ENCODE data around the gene ZNF879. TPM values are rescaled to one million over a fixed set of nuclear protein-coding genes. Genes with fewer than 3 reads are reported as not detected.

The ZNF879 gene
- total and polyA plus RNA-seq, 2 of the 13 experiments (the other 11 are each of a cell fraction or from before 2014, with no cell fraction given): 0.83 to 2.8 TPM

GRCh38 chr5:179023528-179024189, at the start of gene ZNF879 (continued):
- TF ChIP-seq SNAPC4 (CRISPR knock-in tag; IDR thresholded peaks at IDR 0.05): no peak
- 0 out of 2 replicates have a peak, but pooled peaks have one; percentile 22 for TF ChIP-seq BRD4 (CRISPR knock-in tag; IDR thresholded peaks at IDR 0.05)
- TF ChIP-seq NCOA5 (CRISPR knock-in tag; IDR thresholded peaks at IDR 0.05): no peak
- no peak for TF ChIP-seq ZNF121 (CRISPR knock-in tag; IDR thresholded peaks at IDR 0.05)
- TF ChIP-seq STAT5B (CRISPR knock-in tag; IDR thresholded peaks at IDR 0.05): no peak
- no peak for TF ChIP-seq ZNF7 (CRISPR knock-in tag; IDR thresholded peaks at IDR 0.05)
- TF ChIP-seq DRAP1 (CRISPR knock-in tag; IDR thresholded peaks at IDR 0.05): no peak
- TF ChIP-seq ZNF235 (CRISPR knock-in tag; IDR thresholded peaks at IDR 0.05; ENCODE audit: borderline replicate concordance): no peak
- no peak for TF ChIP-seq PPARG (CRISPR knock-in tag; conservative IDR thresholded peaks at IDR 0.05)
- no peak for TF ChIP-seq NFATC3 (CRISPR knock-in tag; IDR thresholded peaks at IDR 0.05)
- TF ChIP-seq ADNP (CRISPR knock-in tag; IDR thresholded peaks at IDR 0.05): no peak
- TF ChIP-seq HIC2 (CRISPR knock-in tag; IDR thresholded peaks at IDR 0.05; ENCODE audit: low read depth): no peak
- TF ChIP-seq ZNF737 (CRISPR knock-in tag; IDR thresholded peaks at IDR 0.05; ENCODE audit: borderline replicate concordance): no peak
- TF ChIP-seq E2F1 (CRISPR knock-in tag; IDR thresholded peaks at IDR 0.05): no peak
- TF ChIP-seq ZSCAN5A (CRISPR knock-in tag; IDR thresholded peaks at IDR 0.05; ENCODE audit: borderline replicate concordance): no peak
- TF ChIP-seq ZEB1 (IDR thresholded peaks at IDR 0.05; ENCODE audit: insufficient replicate concordance, low read depth): no peak
- TF ChIP-seq ZBTB25 (CRISPR knock-in tag; IDR thresholded peaks at IDR 0.05): no peak
- TF ChIP-seq ZSCAN25 (CRISPR knock-in tag; IDR thresholded peaks at IDR 0.05): no peak
- TF ChIP-seq ZNF251 (CRISPR knock-in tag; IDR thresholded peaks at IDR 0.05): no peak
- peak; percentile 91 for TF ChIP-seq ZNF777 (CRISPR knock-in tag; IDR thresholded peaks at IDR 0.05)
